K562 (cell line): Measurements from ENCODE around the gene AFAP1. TPM values are rescaled to one million over a fixed set of nuclear protein-coding genes. Genes with fewer than 3 reads are reported as not detected.

Experiments
- ATAC-seq: fragments of 200-7000 bp; cut with Tn5 transposase; 3 replicates; pipeline ENCODE4 v1.9.1; 2020; ENCODE audit warnings: moderate library complexity
- BruUV-seq: library from RNA; stranded (reverse); fragments of 400-500 nt; replicated peaks from 2 replicates; lab custom pipeline; 2021; lab: Mats Ljungman, UMichigan
- CTCF ChIA-PET: fragments of 300-600 bp; formaldehyde crosslinking; extraction: SDS; loops from one replicate; lab custom pipeline; 2021; ENCODE audit warnings: low intra/inter-chr PET ratio; lab: Yijun Ruan, JAX
- POLR2A ChIA-PET: fragments of 300-600, 350-650 bp; sonication (Branson Sonifier 250); formaldehyde crosslinking; extraction: SDS; loops from one replicate; lab custom pipeline; 2021; ENCODE audit warnings: antibody characterized with exemption, inconsistent platforms; lab: Yijun Ruan, JAX
- DNase-seq, 4 experiments: peaks; one replicate each; pipeline versions ENCODE4 v3.0.0 to v3.0.0-alpha.2; 2011 to 2018; ENCODE audit warnings: low spot score in 3 of 4, mixed read lengths in 3 of 4; ENCODE audit errors: extremely low read depth in 1 of 4
- FAIRE-seq: peaks from 2 replicates; lab custom pipeline; 2011; peaks lifted over from hg19 to GRCh38; lab: Jason Lieb, UNC
- H2AFZ ChIP-seq: 2 replicates; pipeline ENCODE4 v1.6.0; 2011; ENCODE audit warnings: low read depth, low read length, control low read depth, inconsistent platforms
- H3K27ac ChIP-seq: fragments of 200-600 bp; 3 replicates; pipeline ENCODE4 v1.8.0; 2011; ENCODE audit warnings: low read depth, mild to moderate bottlenecking, control low read depth, inconsistent platforms, low read length, moderate library complexity, mixed read lengths; ENCODE audit errors: extremely low read depth
- H3K27me3 ChIP-seq, 2 experiments: fragments of 300-600 bp in 1 of 2; 2 replicates in 1 of 2; 3 replicates in 1 of 2; pipeline versions ENCODE4 v1.6.0 to v1.8.0; 2011; ENCODE audit warnings: inconsistent platforms in 2 of 2, low read length in 2 of 2, mild to moderate bottlenecking in 1 of 2, mixed read lengths in 1 of 2, moderate library complexity in 1 of 2; ENCODE audit not compliant: control insufficient read depth in 2 of 2, insufficient read depth in 2 of 2
- H3K36me3 ChIP-seq: fragments of 300-600 bp; 3 replicates; pipeline ENCODE4 v1.8.0; 2011; ENCODE audit warnings: mild to moderate bottlenecking, low read length, inconsistent platforms; ENCODE audit not compliant: control insufficient read depth, insufficient read depth
- H3K4me1 ChIP-seq, 2 experiments: fragments of 200-600 bp in 1 of 2; replicated peaks in 1 of 2; 2 replicates in 1 of 2; 3 replicates in 1 of 2; pipeline versions ENCODE4 v1.5.1 to v1.8.0; 2011; ENCODE audit warnings: inconsistent platforms in 2 of 2, low read length in 2 of 2, mild to moderate bottlenecking in 1 of 2, mixed read lengths in 1 of 2, moderate library complexity in 1 of 2; ENCODE audit not compliant: control insufficient read depth in 2 of 2, insufficient read depth in 2 of 2
- H3K4me2 ChIP-seq: 2 replicates; pipeline ENCODE4 v1.6.1; 2011; ENCODE audit warnings: low read length, control low read depth, inconsistent platforms, mixed read lengths; ENCODE audit not compliant: insufficient read depth
- H3K4me3 ChIP-seq: fragments of 200-600 bp; sonication (generic), shearing (Covaris generic); 2 replicates; pipeline ENCODE4 v1.5.1; 2016; ENCODE audit warnings: control low read depth, inconsistent platforms
- H3K79me2 ChIP-seq: fragments of 200-600 bp; 3 replicates; pipeline ENCODE4 v1.8.0; 2011; ENCODE audit warnings: low read length, inconsistent platforms; ENCODE audit not compliant: control insufficient read depth, insufficient read depth
- H3K9ac ChIP-seq, 2 experiments: 2 replicates each; pipeline versions ENCODE4 v1.6.0 to v1.6.1; 2011; ENCODE audit warnings: low read depth in 2 of 2, low read length in 2 of 2, control low read depth in 1 of 2, inconsistent platforms in 1 of 2, mild to moderate bottlenecking in 1 of 2, mixed read lengths in 1 of 2; ENCODE audit not compliant: insufficient read depth in 1 of 2
- H3K9me1 ChIP-seq: one replicate; pipeline ENCODE4 v1.6.0; 2011; ENCODE audit warnings: inconsistent platforms, mild to moderate bottlenecking, low read length, moderate library complexity; ENCODE audit not compliant: control insufficient read depth, insufficient read depth
- H3K9me3 ChIP-seq: replicated peaks from 2 replicates; pipeline ENCODE4 v1.5.1; 2011; ENCODE audit warnings: low read depth, low read length, inconsistent platforms; ENCODE audit not compliant: control insufficient read depth, insufficient read depth
- H4K20me1 ChIP-seq: replicated peaks from 2 replicates; pipeline ENCODE4 v1.6.1; 2011; ENCODE audit warnings: low read length, inconsistent platforms, mixed read lengths; ENCODE audit not compliant: control insufficient read depth, insufficient read depth
- E2F8 ChIP-seq: fragments of 450-650 bp; IDR thresholded peaks from 2 replicates; pipeline ENCODE4 v1.7.1; 2018; ENCODE audit warnings: mild to moderate bottlenecking, low read depth; ENCODE audit not compliant: partially characterized antibody
- KAT7 ChIP-seq: sonication (generic); formaldehyde crosslinking; IDR thresholded peaks from 2 replicates; pipeline ENCODE4 v1.8.0; 2022; ENCODE audit warnings: missing genetic modification reagents, mild to moderate bottlenecking, borderline replicate concordance
- NCOA1 ChIP-seq: fragments of 450-650 bp; IDR thresholded peaks from 2 replicates; pipeline ENCODE4 v1.6.1; 2016; ENCODE audit warnings: low read depth
- NELFE ChIP-seq: IDR thresholded peaks from 2 replicates; pipeline ENCODE4 v1.6.1; 2011; ENCODE audit warnings: mild to moderate bottlenecking; ENCODE audit not compliant: insufficient read depth, insufficient read length
- POLR3A ChIP-seq: IDR thresholded peaks from 2 replicates; pipeline ENCODE4 v1.6.1; 2011; ENCODE audit warnings: borderline replicate concordance, mild to moderate bottlenecking, moderate library complexity; ENCODE audit not compliant: insufficient read length, insufficient read depth; ENCODE audit errors: extremely low read depth
- RBM17 ChIP-seq: fragments of 200-400 bp; formaldehyde crosslinking; IDR thresholded peaks from 2 replicates; pipeline ENCODE4 v1.6.1; 2017; ENCODE audit warnings: low read depth, mild to moderate bottlenecking, low read length, borderline replicate concordance
- TARDBP ChIP-seq: fragments of 450-650 bp; IDR thresholded peaks from 2 replicates; pipeline ENCODE4 v1.6.1; 2016
- ZBTB40 ChIP-seq, 2 experiments: fragments of 450-650 bp in 1 of 2; sonication (generic) in 1 of 2; formaldehyde crosslinking in 1 of 2; IDR thresholded peaks; 2 replicates each; pipeline versions ENCODE4 v1.7.1 to v1.9.0; 2016 to 2022; ENCODE audit warnings: inconsistent platforms in 1 of 2, mild to moderate bottlenecking in 1 of 2, missing genetic modification reagents in 1 of 2
- ZNF583 ChIP-seq: fragments of 250-450 bp; sonication (Bioruptor Pico); IDR thresholded peaks from 2 replicates; pipeline ENCODE4 v1.4.0; 2020
- WGBS: fragments of 100-300 bp; shearing (Covaris generic); methylation state at CpG from one replicate; pipeline ENCODE4 v1.1.6; 2016; ENCODE audit warnings: low coverage, mixed read lengths; ENCODE audit not compliant: insufficient coverage; ENCODE audit errors: missing lambda C conversion rate; 5-methylcytosine and 5-hydroxymethylcytosine counted together
- in situ Hi-C: fragments of 300-500 bp; cut with MboI; formaldehyde crosslinking; loops from 4 replicates; pipeline ENCODE4 v1.15.0; 2018; ENCODE audit warnings: inconsistent platforms, mixed read lengths
- intact Hi-C: fragments of 100-400 bp; cut with micrococcal nuclease; formaldehyde crosslinking; loops from 2 replicates; pipeline ENCODE4 v1.14.2; 2022
- polyA plus RNA-seq, 8 experiments: library from polyadenylated mRNA; depleted of rRNA in 4 of 8; stranded (reverse) in 5 of 8; unstranded in 3 of 8; fragments of >200 nt; fragmentation: Nextera tagmentation in 2 of 8; fragmentation: Illumina TruSeq in 1 of 8; extraction: Ambion mirVana in 2 of 8; extraction: Trizol in 1 of 8; gene quantifications; 2 replicates each; pipeline versions ENCODE4 v1.2.1 to v1.2.3, GENCODE V29; 2011 to 2014; ENCODE audit warnings: inconsistent platforms in 1 of 8, missing spikeins in 1 of 8
- total RNA-seq, 7 experiments: library from RNA; depleted of rRNA in 6 of 7; stranded (reverse); fragments of >200 nt in 6 of 7; fragmentation: Illumina TruSeq in 2 of 7; extraction: Trizol in 2 of 7; gene quantifications; 2 replicates each; pipeline versions ENCODE4 v1.2.1 to v1.2.3, GENCODE V29; 2011 to 2021; ENCODE audit warnings: low replicate concordance in 1 of 7

The AFAP1 gene
- total and polyA plus RNA-seq, 9 of the 15 experiments (the other 6 are each of a cell fraction or from before 2014, with no cell fraction given): 0.07 to 0.42 (median 0.12) TPM; not detected in 1

- WGBS: 5% methylated on average over 19 of the region's 21 CpGs
- POLR2A ChIA-PET: interaction anchor here (0.6 to 1.6 kb wide), 3 partner anchors 9 to 522 kb away, joined by 3 read pairs; no protein-coding TSS in a partner anchor
- no peak overlapping the region for H3K9ac ChIP-seq
- no peaks in the 10 kb centered on the region for H3K9me1 ChIP-seq
- H4K20me1 ChIP-seq: peaks cover 9% of the 10 kb centered on the region
- FAIRE-seq: no peak
- no peaks in the 10 kb centered on the region for H3K9me3 ChIP-seq
- CTCF ChIA-PET: no interaction called here
- no TSS peak for BruUV-seq
- intact Hi-C loops: no loop called here
- no peaks in the 10 kb centered on the region for H3K36me3 ChIP-seq
- H3K79me2 ChIP-seq: no peaks in the 10 kb centered on the region
- no peak overlapping the region for H3K4me2 ChIP-seq
- no peak overlapping the region for H3K27ac ChIP-seq
- peaks cover 2 to 50% of the 10 kb centered on the region in 2 experiments; a peak in 3 of 5 replicates for H3K27me3 ChIP-seq
- no peak for DNase-seq
- no peak overlapping the region for H3K4me3 ChIP-seq
- H2AFZ ChIP-seq: no peak overlapping the region
- in situ Hi-C loops: no loop called here
- ATAC-seq: no peak
- H3K4me1 ChIP-seq: peaks cover 0 to 3% of the 10 kb centered on the region in 2 experiments; a peak in 1 of 5 replicates
- TF ChIP-seq TARDBP (no peak), NCOA1 (no peak), ZBTB40 (IDR thresholded peaks at IDR 0.05) (no peak), ZBTB40 (CRISPR knock-in tag; IDR thresholded peaks at IDR 0.05) (no peak), E2F8 (no peak), KAT7 (no peak), POLR3A (no peak), RBM17 (no peak), NELFE (no peak), ZNF583 (CRISPR knock-in tag) (no peak)
Measured at GRCh38 chr4:7710576-7711306, 228.9 kb downstream of the AFAP1 start.
